Ammon's horn (tissue), 1 donor: ENCODE results near the gene PRKCE.
A peak's percentile ranks its signal among the peaks of the same experiment; 100 is the strongest.

Experiments used
- DNase-seq: peaks from one replicate; pipeline ENCODE4 v3.0.0-alpha.2; 2016; ENCODE audit warnings: low spot score

PRKCE gene

DNA sequence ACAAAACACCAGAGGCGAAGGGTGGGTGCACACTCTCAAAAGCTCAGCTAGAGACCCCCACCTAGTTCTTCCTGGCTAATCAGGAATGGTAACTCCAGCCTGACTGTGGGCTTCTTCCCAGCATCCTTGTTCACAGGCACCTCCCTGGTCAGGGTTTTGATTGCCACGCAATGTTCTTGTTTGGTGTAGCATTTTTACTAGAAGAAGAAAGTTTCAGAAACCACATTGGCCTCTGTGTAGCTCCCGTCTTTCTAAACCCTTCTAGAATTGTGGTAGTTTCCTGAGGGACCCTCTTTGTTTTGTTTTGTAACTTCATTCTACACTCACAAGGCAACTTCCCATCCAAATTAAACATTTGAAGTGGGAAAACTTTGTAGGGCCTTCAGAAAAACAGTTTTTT lies 391.2 kb downstream of the PRKCE start:
- DNase-seq: no peak

GRCh38 chr2:46045888-46046287 lies 394.4 kb downstream of the PRKCE start:
- peak; percentile 21 for DNase-seq

DNA sequence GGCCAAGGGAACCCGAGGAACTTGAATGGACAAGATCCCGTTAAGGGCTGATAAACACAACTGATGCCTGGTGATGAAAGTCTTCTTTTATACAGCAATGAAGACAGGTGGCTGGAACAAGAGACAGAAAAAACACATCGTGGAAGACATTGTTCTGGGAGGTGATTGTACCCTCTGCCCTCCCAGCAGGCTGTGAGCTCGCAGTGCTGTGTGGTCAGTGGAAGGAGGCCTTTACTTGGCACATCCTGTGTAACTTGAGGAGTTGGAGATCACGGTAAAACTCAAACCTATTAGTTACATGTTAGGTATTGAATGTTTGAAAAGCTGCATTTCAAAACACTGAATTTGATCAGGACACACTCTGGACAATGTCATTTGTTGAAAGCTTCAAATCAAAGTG lies 395.8 kb downstream of the PRKCE start:
- DNase-seq: no peak

DNA sequence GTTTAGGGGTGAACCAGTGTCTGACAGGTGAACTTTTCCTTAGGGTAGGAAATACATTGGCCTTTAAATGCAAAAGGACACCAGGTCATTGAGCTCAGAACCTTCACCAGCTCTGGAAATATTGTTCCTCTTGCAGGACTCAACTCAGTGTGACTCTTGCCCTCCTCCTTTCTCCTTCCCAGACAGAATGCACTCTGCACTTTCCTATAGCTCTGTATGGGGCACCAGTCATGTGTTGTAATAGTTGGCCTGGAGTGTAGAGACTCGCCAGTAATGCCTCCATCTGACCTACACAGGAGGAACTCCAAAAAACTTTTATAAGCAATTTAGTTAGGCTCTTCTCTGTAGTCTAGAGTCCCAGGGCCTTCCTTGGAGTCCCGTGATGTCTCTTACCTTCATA lies 397.2 kb downstream of the PRKCE start:
- DNase-seq: no peak

DNA sequence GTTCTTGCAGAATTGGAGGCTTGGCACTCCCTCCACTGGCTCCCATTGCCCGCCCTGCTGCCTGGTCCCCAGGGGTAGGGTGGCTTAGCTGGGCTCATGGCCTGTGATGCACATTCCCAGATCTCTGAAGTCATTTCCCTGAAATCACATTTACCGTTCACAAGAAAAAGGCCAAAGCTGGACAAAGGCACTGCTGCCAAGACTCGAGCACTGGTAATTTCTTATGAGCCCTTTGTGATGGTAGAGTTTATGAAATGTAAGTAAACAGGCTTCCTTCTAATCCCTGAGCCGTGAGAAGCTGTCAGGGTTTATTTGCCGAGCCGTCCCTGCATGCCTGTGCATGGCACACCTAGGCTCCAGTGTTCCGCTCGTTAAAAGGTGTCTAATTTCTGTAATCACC lies 398.6 kb downstream of the PRKCE start:
- DNase-seq: no peak

DNA sequence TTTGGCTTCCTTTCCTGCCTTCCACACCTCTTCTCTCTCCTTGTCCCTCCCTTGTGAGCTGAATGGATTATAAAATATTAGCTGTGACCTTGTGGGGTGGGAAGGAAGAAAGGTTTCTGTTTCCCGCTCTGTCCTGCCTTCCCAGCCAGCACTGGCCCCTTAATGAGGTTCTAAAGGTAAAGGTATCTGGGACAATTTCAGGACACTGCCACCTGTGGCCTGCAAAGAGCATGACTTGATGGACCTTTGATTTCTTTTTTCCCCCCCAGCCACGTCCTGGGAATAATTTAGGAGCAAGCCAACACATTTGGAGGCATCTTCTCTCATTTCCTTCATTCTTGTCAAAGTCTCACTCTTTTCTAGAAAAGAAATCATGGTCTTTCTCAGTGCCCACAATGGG lies 399.0 kb downstream of the PRKCE start:
- no peak for DNase-seq

DNA sequence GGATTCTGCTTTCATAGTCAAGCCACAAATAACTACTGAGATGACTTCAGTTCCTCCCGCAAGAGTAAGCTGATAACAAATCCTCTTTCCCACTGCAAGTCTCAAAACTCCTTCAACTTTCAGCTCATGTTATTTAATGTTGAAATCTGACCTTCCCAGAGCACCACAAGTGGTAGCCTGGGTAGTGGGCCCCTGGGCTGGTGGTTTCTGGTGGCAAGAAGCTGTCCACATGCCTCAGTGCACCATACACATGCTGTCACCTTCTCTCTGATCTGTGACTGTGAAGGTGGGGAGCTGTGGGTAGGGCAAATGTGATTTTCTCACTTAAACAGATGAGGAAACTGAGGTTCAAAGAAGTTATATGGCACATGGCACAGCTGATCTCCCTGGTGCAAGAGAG lies 399.6 kb downstream of the PRKCE start:
- no peak for DNase-seq

GRCh38 chr2:46053564-46053963 lies 402.1 kb downstream of the PRKCE start:
- DNase-seq: no peak

DNA sequence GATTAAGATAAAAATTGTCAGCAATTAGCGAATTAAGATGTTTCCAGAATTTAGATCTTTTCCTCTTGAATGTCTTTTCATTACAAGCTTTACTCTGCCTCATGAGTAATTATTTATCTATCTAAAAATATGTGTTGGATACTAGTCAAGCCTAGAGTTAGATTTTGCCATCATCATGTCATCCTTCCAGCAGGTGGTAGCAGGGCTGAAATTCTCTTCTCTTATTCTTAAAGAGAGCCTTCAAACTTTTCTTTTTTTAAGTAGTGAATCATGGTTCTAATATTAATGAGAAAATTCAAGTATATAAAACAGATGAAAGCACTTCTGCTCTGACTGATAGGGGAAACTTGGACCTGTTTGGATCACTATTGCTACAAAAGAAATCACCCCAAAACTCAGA lies 405.1 kb downstream of the PRKCE start:
- DNase-seq: no peak

GRCh38 chr2:46058140-46058539 lies 406.7 kb downstream of the PRKCE start:
- peak; percentile 25 for DNase-seq

- peak; percentile 83 for DNase-seq
Measured at GRCh38 chr2:46062637-46063412, 411.4 kb downstream of the PRKCE start.

- DNase-seq: no peak
Measured at GRCh38 chr2:46064396-46064795, 412.9 kb downstream of the PRKCE start.

GRCh38 chr2:46065152-46065551 lies 413.7 kb downstream of the PRKCE start:
- no peak for DNase-seq

DNA sequence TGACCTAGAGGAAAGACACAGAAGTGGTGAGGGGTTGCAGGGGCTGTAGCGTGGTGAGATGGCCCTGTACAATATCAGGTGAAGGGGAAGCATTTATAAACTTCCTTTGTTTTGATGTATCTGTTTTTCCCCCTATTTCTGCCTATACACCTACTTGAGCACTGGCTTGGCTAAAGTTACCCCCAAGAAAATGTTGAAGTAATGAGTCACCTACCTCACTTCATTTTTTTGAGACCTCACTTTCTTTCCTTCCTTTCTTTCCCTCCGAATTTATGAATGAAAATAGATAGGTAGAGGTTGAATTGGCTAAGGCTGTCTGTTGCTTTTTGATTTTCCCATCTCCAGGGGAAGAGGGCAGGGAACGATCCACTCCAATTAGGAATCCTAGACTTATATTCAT lies 414.6 kb downstream of the PRKCE start:
- no peak for DNase-seq

- DNase-seq: no peak
Measured at GRCh38 chr2:46066601-46067000, 415.1 kb downstream of the PRKCE start.

- no peak for DNase-seq
Measured at GRCh38 chr2:46067062-46067461, 415.6 kb downstream of the PRKCE start.

- DNase-seq: no peak
Measured at GRCh38 chr2:46067501-46068305, 416.2 kb downstream of the PRKCE start.

DNA sequence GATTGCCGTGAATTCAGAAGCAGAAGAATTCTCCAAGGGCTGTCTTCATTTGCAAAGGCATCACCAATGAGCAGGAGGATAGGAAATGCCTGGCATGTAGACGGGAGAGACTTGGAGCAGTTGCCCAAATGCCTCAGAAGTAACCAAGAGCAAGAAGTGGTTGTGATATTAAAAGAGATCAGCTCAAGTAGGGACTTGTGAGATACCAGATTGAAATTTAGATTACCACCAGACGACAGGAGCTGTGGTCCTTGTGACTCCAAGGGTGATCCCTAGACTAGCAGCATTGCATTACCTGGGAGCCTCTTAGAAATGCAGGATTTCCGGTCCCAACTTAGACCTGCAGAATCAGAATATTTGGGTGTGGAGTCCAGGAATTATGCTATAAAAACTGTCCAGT lies 417.2 kb downstream of the PRKCE start:
- DNase-seq: no peak

- no peak for DNase-seq
Measured at GRCh38 chr2:46071074-46071473, 419.6 kb downstream of the PRKCE start.

GRCh38 chr2:46072101-46072820 lies 420.8 kb downstream of the PRKCE start:
- no peak for DNase-seq

- no peak for DNase-seq
Measured at GRCh38 chr2:46073540-46074046, 422.1 kb downstream of the PRKCE start.

DNA sequence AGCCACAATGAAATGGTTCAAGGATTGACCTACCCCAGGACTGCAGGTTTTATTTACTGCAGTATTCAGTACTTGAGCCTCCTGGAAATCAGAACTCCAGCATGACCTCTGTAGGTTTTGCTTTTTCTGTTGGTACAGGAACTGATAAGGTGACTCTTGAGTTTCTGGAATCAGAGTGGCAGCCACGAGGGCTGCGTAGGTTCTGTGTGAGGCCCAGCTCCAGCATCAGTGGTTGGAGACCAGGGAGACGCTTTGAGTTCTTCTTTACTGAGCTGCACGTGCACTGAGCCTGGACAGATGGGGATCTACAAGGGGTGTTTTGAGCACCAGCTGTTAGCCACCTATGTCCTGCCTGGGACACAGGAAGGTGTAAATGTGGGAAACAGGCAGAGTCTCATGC lies 423.0 kb downstream of the PRKCE start:
- DNase-seq: no peak

DNA sequence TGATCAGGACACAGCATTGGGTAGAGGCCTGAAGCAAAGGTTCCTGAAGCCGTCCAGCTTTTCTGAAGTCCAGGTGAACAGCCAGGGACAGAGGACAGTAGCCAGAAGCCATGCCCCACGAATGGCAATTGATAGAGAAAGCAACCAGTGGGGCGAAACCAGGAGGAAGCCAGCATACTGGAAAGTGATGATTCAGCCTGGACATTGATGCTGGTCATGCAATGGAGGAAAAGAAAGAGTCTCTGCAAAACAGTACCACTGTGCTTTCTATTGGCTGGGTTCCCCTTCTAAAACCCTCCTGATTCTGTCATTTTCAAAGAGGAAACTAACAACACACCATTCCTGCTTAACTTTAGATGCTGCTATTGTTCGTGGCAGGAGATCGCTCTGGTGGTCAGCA lies 424.4 kb downstream of the PRKCE start:
- DNase-seq: no peak
